SK-MEL-5 (cell line): ENCODE data around the gene EDC3. TPM values are rescaled to one million over a fixed set of nuclear protein-coding genes. Genes with fewer than 3 reads are reported as not detected.

ENCODE experiments used
- total RNA-seq: library from RNA; depleted of rRNA; stranded (reverse); fragments of >200 nt; shearing (Covaris generic); gene quantifications from 2 replicates; pipeline ENCODE4 v1.2.3, GENCODE V29; 2014; rRNA removed

EDC3 gene
- total RNA-seq, 1 experiment from 2014 or later = 6.8 TPM

Other genes starting within 250 kb of the EDC3 start
- 87.2 and 88.9 TPM in 2 replicates for gene UBL7, start 234.9 kb downstream of the EDC3 start, total RNA-seq
- 3.4 and 3.7 TPM in 2 replicates for gene ARID3B, start 154.8 kb downstream of the EDC3 start, total RNA-seq
- gene CLK3, start 80.2 kb downstream of the EDC3 start, total RNA-seq = 44.4 and 53.2 TPM in 2 replicates
- 2.7 and 5.7 TPM in 2 replicates for gene CYP1A1, start 29.5 kb upstream of the EDC3 start, total RNA-seq
- gene CYP1A2, start 52.8 kb upstream of the EDC3 start, total RNA-seq = not detected in 2 replicates
- 20.7 and 21.5 TPM in 2 replicates for gene CSK, start 86.1 kb upstream of the EDC3 start, total RNA-seq
- not detected in 2 replicates for gene LMAN1L, start 116.8 kb upstream of the EDC3 start, total RNA-seq
- not detected in 2 replicates for gene CPLX3, start 130.6 kb upstream of the EDC3 start, total RNA-seq
- 47.2 and 47.6 TPM in 2 replicates for gene ULK3, start 147.1 kb upstream of the EDC3 start, total RNA-seq
- 14.2 and 24.4 TPM in 2 replicates for gene SCAMP2, start 177.3 kb upstream of the EDC3 start, total RNA-seq
- gene MPI, start 194.0 kb upstream of the EDC3 start, total RNA-seq = 70.2 and 93.5 TPM in 2 replicates
- gene FAM219B, start 210.8 kb upstream of the EDC3 start, total RNA-seq = 38.4 and 41.2 TPM in 2 replicates
- 124 and 133 TPM in 2 replicates for gene COX5A, start 242.0 kb upstream of the EDC3 start, total RNA-seq